SK-N-SH (cell line): Measurements from ENCODE around the gene RAB5B. TPM values are rescaled to one million over a fixed set of nuclear protein-coding genes. Genes with fewer than 3 reads are reported as not detected.
A peak's percentile ranks its signal among the peaks of the same experiment; 100 is the strongest.

Experiments used
- CTCF ChIA-PET: fragments of 300-600, 350-600 bp; formaldehyde crosslinking; extraction: SDS; loops from one replicate; lab custom pipeline; 2021; lab: Yijun Ruan, JAX
- POLR2A ChIA-PET: fragments of 350-600 bp; sonication (Branson Sonifier 250); formaldehyde crosslinking; extraction: SDS; loops from one replicate; lab custom pipeline; 2020; ENCODE audit warnings: antibody characterized with exemption, inconsistent platforms; lab: Yijun Ruan, JAX
- DNase-seq: peaks from one replicate; pipeline ENCODE4 v3.0.0; 2012
- H2AFZ ChIP-seq: fragments of 200-600 bp; sonication (generic); 2 replicates; pipeline ENCODE4 v1.8.1; 2016; ENCODE audit warnings: antibody characterized with exemption, mild to moderate bottlenecking, low read depth
- H3F3A ChIP-seq: fragments of 200-600 bp; sonication (generic); replicated peaks from 2 replicates; pipeline ENCODE3; 2016; ENCODE audit warnings: antibody characterized with exemption, mild to moderate bottlenecking; ENCODE audit not compliant: insufficient read depth
- H3K27ac ChIP-seq, 2 experiments: fragments of 200-500 bp in 1 of 2; fragments of 200-600 bp in 1 of 2; sonication (Bioruptor generic) in 1 of 2; sonication (generic), shearing (Covaris generic) in 1 of 2; 2 replicates each; pipeline versions ENCODE4 v1.5.1 to v1.6.1; 2014 to 2016; ENCODE audit warnings: low read depth in 2 of 2, inconsistent platforms in 1 of 2, low read length in 1 of 2, mild to moderate bottlenecking in 1 of 2, mixed read lengths in 1 of 2
- H3K27me3 ChIP-seq: fragments of 200-600 bp; sonication (generic), shearing (Covaris generic); 2 replicates; pipeline ENCODE4 v1.6.1; 2016; ENCODE audit warnings: mixed run types; ENCODE audit not compliant: insufficient read depth
- H3K36me3 ChIP-seq, 2 experiments: fragments of 200-500 bp in 1 of 2; fragments of 200-600 bp in 1 of 2; sonication (Bioruptor generic) in 1 of 2; sonication (generic) in 1 of 2; replicated peaks in 1 of 2; 2 replicates each; pipeline versions ENCODE3 to v1.5.1; 2014 to 2016; ENCODE audit warnings: low read length in 1 of 2, mild to moderate bottlenecking in 1 of 2; ENCODE audit not compliant: insufficient read depth in 2 of 2, control insufficient read depth in 1 of 2
- H3K4me1 ChIP-seq, 2 experiments: fragments of 200-500 bp in 1 of 2; fragments of 200-600 bp in 1 of 2; sonication (Bioruptor generic) in 1 of 2; sonication (generic), shearing (Covaris generic) in 1 of 2; 2 replicates each; pipeline versions ENCODE4 v1.5.1 to v1.6.1; 2014 to 2016; ENCODE audit warnings: low read depth in 1 of 2, low read length in 1 of 2, mixed run types in 1 of 2; ENCODE audit not compliant: insufficient read depth in 2 of 2, control insufficient read depth in 1 of 2
- H3K4me2 ChIP-seq: fragments of 200-600 bp; sonication (generic), shearing (Covaris generic); 2 replicates; pipeline ENCODE4 v1.6.1; 2017; ENCODE audit warnings: mixed run types
- H3K4me3 ChIP-seq, 2 experiments: fragments of 200-500 bp in 1 of 2; fragments of 200-600 bp in 1 of 2; sonication (Bioruptor generic) in 1 of 2; sonication (generic), shearing (Covaris generic) in 1 of 2; 2 replicates each; pipeline versions ENCODE4 v1.5.1 to v1.8.1; 2014 to 2016; ENCODE audit warnings: low read depth in 2 of 2, inconsistent platforms in 1 of 2, low read length in 1 of 2, mild to moderate bottlenecking in 1 of 2, mixed read lengths in 1 of 2, moderate library complexity in 1 of 2
- H3K79me2 ChIP-seq: fragments of 200-600 bp; sonication (generic); 2 replicates; pipeline ENCODE4 v1.8.1; 2017; ENCODE audit warnings: mild to moderate bottlenecking; ENCODE audit not compliant: insufficient read depth
- H3K9ac ChIP-seq: fragments of 200-600 bp; sonication (generic); 2 replicates; pipeline ENCODE4 v1.6.1; 2017; ENCODE audit warnings: mixed run types
- H3K9me2 ChIP-seq: fragments of 200-600 bp; sonication (generic); 2 replicates; pipeline ENCODE4 v1.6.1; 2017; ENCODE audit warnings: mixed run types
- H3K9me3 ChIP-seq: fragments of 200-600 bp; sonication (generic); 2 replicates; pipeline ENCODE4 v1.6.1; 2017; ENCODE audit warnings: mixed run types, mild to moderate bottlenecking, moderate library complexity
- H4K20me1 ChIP-seq: fragments of 200-600 bp; sonication (generic); 2 replicates; pipeline ENCODE4 v1.6.1; 2017; ENCODE audit warnings: mild to moderate bottlenecking, mixed run types; ENCODE audit not compliant: insufficient read depth
- CHD2 ChIP-seq: fragments of 150-350 bp; IDR thresholded peaks from 2 replicates; pipeline ENCODE4 v1.6.1; 2018; ENCODE audit warnings: low read length; ENCODE audit not compliant: partially characterized antibody
- EP300 ChIP-seq, 2 experiments: IDR thresholded peaks; 2 replicates each; pipeline versions ENCODE4 v1.4.0 to v1.6.1; 2012; ENCODE audit warnings: borderline replicate concordance in 1 of 2, low read depth in 1 of 2, low read length in 1 of 2
- EZH2phosphoT487 ChIP-seq: fragments of 200-600 bp; sonication (generic); IDR thresholded peaks from 2 replicates; pipeline ENCODE4 v1.6.1; 2017; ENCODE audit warnings: low read depth, mixed run types, mild to moderate bottlenecking, antibody characterized with exemption, moderate library complexity, borderline replicate concordance
- FOSL2 ChIP-seq: IDR thresholded peaks from 2 replicates; pipeline ENCODE4 v1.4.0; 2012; ENCODE audit warnings: low read depth, mild to moderate bottlenecking, moderate library complexity, borderline replicate concordance
- FOXJ3 ChIP-seq: sonication (generic); formaldehyde crosslinking; IDR thresholded peaks from 2 replicates; pipeline ENCODE4 v1.5.1; 2020; ENCODE audit warnings: mild to moderate bottlenecking, missing genetic modification reagents
- FOXM1 ChIP-seq: IDR thresholded peaks from 2 replicates; pipeline ENCODE4 v1.4.0; 2012; ENCODE audit warnings: low read depth, mild to moderate bottlenecking
- GABPA ChIP-seq: IDR thresholded peaks from 2 replicates; pipeline ENCODE4 v1.4.0; 2012; ENCODE audit warnings: low read depth, mild to moderate bottlenecking
- IRF3 ChIP-seq: fragments of 150-350 bp; IDR thresholded peaks from 2 replicates; pipeline ENCODE4 v1.6.1; 2016; ENCODE audit warnings: mild to moderate bottlenecking, low read depth, low read length
- JUND ChIP-seq: IDR thresholded peaks from 2 replicates; pipeline ENCODE4 v1.4.0; 2012
- MAX ChIP-seq: IDR thresholded peaks from 2 replicates; pipeline ENCODE4 v1.4.0; 2012; ENCODE audit warnings: low read depth
- MEF2A ChIP-seq: IDR thresholded peaks from 2 replicates; pipeline ENCODE4 v1.4.0; 2012; ENCODE audit warnings: low read depth, borderline replicate concordance
- MXI1 ChIP-seq: IDR thresholded peaks from 2 replicates; pipeline ENCODE4 v1.6.1; 2012; ENCODE audit warnings: mild to moderate bottlenecking, low read depth, low read length, improper control_type of control experiment
- NFIC ChIP-seq: IDR thresholded peaks from 2 replicates; pipeline ENCODE4 v1.4.0; 2012; ENCODE audit warnings: borderline replicate concordance
- POLR2AphosphoS5 ChIP-seq: IDR thresholded peaks from 2 replicates; pipeline ENCODE4 v1.6.1; 2012; ENCODE audit warnings: low read depth, low read length
- REST ChIP-seq: IDR thresholded peaks from 2 replicates; pipeline ENCODE4 v1.6.1; 2012; ENCODE audit warnings: mild to moderate bottlenecking, low read depth, low read length, moderate library complexity
- RXRA ChIP-seq: IDR thresholded peaks from 2 replicates; pipeline ENCODE4 v1.4.0; 2012; ENCODE audit warnings: low read depth, mild to moderate bottlenecking, borderline replicate concordance
- TAF1 ChIP-seq: IDR thresholded peaks from 2 replicates; pipeline ENCODE4 v1.6.1; 2012; ENCODE audit warnings: low read depth, mild to moderate bottlenecking, low read length, moderate library complexity, borderline replicate concordance
- USF1 ChIP-seq: IDR thresholded peaks from 2 replicates; pipeline ENCODE4 v1.4.0; 2012; ENCODE audit warnings: low read depth, borderline replicate concordance
- ZBTB33 ChIP-seq: IDR thresholded peaks from 2 replicates; pipeline ENCODE4 v1.4.0; 2012; ENCODE audit warnings: low read depth, borderline replicate concordance
- WGBS: methylation state at CpG from one replicate; pipeline ENCODE4 v1.1.6; 2017; ENCODE audit warnings: low lambda C conversion rate; 5-methylcytosine and 5-hydroxymethylcytosine counted together
- polyA plus RNA-seq, 3 experiments: library from polyadenylated mRNA; depleted of rRNA; stranded (reverse); fragments of >200 nt; gene quantifications; 2 replicates each; pipeline ENCODE4 v1.2.3, GENCODE V29; 2012

The RAB5B gene
- polyA plus RNA-seq, 1 of the 3 experiments (the other 2 are of a cell fraction): 54.0 TPM

GRCh38 chr12:56040963-56041551, 67.2 kb downstream of the RAB5B start:
- POLR2A ChIA-PET: interaction anchor here (0.6 to 2.0 kb wide), 4 partner anchors 17 to 77 kb away, joined by 3 to 6 read pairs (median 4); partner anchors contain the start of genes IKZF4 and ZC3H10
- peak overlapping the region; percentile 85 to 90 for H3K27ac ChIP-seq
- H3K9ac ChIP-seq: peak overlapping the region; percentile 65; the same call in 1 of the 2 replicates
- 43% methylated on average over 14 of the region's 14 CpGs for WGBS
- no peaks in the 10 kb centered on the region for H3K9me2 ChIP-seq
- H3F3A ChIP-seq: peaks cover 31% of the 10 kb centered on the region
- H2AFZ ChIP-seq: peak overlapping the region; percentile 97
- peaks cover 6 to 10% of the 10 kb centered on the region in 2 experiments for H3K4me1 ChIP-seq
- TF ChIP-seq MXI1 (no peak), NFIC (no peak), MAX (no peak), USF1 (no peak), GABPA (no peak), RXRA (no peak), ZBTB33 (no peak), IRF3 (no peak), JUND (no peak), FOXM1 (no peak), MEF2A (no peak), EZH2phosphoT487 (no peak), REST (no peak), CHD2 (no peak), POLR2AphosphoS5 (no peak), FOSL2 (no peak), EP300 (IDR thresholded peaks at IDR 0.05; ENCODE audit: borderline replicate concordance in 1 of 2, low read depth in 1 of 2, low read length in 1 of 2) (no peak), TAF1 (no peak), FOXJ3 (CRISPR knock-in tag) (no peak)
- no peaks in the 10 kb centered on the region for H3K9me3 ChIP-seq
- H3K27me3 ChIP-seq: no peaks in the 10 kb centered on the region
- DNase-seq: no peak
- peaks cover 14% of the 10 kb centered on the region for H4K20me1 ChIP-seq
- H3K4me2 ChIP-seq: peak overlapping the region; percentile 81
- peaks cover 22% of the 10 kb centered on the region for H3K79me2 ChIP-seq
- H3K4me3 ChIP-seq: peak overlapping the region; percentile 45 to 62
- H3K36me3 ChIP-seq: peaks cover 29 to 30% of the 10 kb centered on the region in 2 experiments
- CTCF ChIA-PET: interaction anchor here (0.8 to 5.1 kb wide), 12 partner anchors 12 to 303 kb away, joined by 3 to 46 read pairs (median 4); partner anchors contain the start of genes IKZF4, PYM1 and SUOX
